Stimulated activated naive B cell treated with anti-CD40 and anti-IgM and Interleukin-4, amounts not matched to agents 10 μg/mL and 1 μg/mL and 100 μg/mL, for 72 hours (primary cell): ENCODE measurements around the gene SDCCAG8.

Experiments used
- ATAC-seq, 2 donors: fragments of 150-1000 bp; cut with Tn5 transposase; replicated peaks; 2 replicates each; pipeline ENCODE4 v1.10.0; 2021; ENCODE audit warnings: moderate library complexity in 1 of 2
- DNase-seq: peaks from one replicate; pipeline ENCODE4 v3.0.0; 2021
- H3K27ac Mint-ChIP-seq: one replicate; pipeline ENCODE4 v1.8.0; 2022; ENCODE audit warnings: mild to moderate bottlenecking, mixed read lengths
- H3K27me3 Mint-ChIP-seq, 2 donors: one replicate each; pipeline ENCODE4 v1.8.0; 2022; ENCODE audit warnings: mixed read lengths in 2 of 2
- H3K36me3 Mint-ChIP-seq, 2 donors: one replicate each; pipeline ENCODE4 v1.8.0; 2022; ENCODE audit warnings: mixed read lengths in 2 of 2, mild to moderate bottlenecking in 1 of 2
- H3K4me1 Mint-ChIP-seq, 2 donors: one replicate each; pipeline ENCODE4 v1.8.0; 2022; ENCODE audit warnings: mixed read lengths in 2 of 2, mild to moderate bottlenecking in 1 of 2
- H3K4me3 Mint-ChIP-seq, 2 donors: one replicate each; pipeline ENCODE4 v1.8.0; 2022; ENCODE audit warnings: mild to moderate bottlenecking in 2 of 2, mixed read lengths in 2 of 2, moderate library complexity in 1 of 2
- H3K9me3 Mint-ChIP-seq, 2 donors: one replicate each; pipeline ENCODE4 v1.8.0; 2022; ENCODE audit warnings: mixed read lengths in 2 of 2, mild to moderate bottlenecking in 1 of 2

Gene SDCCAG8

DNA sequence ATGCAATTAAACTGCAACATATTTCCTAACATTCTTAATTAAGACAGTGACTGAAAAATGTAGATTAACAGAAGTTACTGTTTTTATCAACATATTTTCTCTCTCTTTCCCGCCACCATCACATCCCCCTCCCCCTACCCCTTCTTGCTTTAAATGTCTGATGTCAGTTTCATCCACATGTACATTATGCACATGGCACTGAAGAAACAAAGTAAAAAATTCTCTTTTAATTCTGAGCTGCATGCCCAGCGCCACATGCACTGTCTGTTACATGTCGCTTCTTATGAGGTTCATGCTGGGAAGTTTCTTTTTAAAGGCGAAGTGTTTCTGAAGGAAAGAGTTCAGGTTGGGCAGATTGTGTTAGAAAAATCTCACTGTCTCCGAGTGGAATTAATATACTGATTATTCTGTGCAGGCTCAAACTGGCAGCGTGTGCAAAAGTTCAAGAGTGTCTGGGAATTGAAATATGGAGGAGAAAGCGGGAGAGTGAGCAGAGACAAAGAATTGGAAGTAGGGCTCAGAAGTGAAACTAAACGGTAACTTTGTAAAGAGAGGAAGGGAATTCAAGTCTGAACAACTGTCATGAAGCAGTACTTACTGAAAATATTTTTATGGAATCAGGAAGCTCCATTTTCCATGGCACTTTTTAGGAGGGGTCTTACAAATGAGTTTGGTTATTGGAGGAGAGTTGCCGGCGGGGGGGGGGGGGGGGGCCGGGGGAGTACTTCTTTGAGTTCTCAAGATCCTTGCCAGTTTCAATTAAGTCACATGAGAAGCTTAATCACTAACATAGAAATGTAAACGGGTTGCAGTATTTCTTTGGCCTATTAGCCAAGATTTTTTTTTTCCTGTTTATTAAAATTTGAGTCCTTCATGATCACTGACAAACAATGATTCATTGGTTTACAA lies 217.6 kb downstream of the SDCCAG8 start:
- H3K4me1 Mint-ChIP-seq = peaks cover 20 to 33% of the 10 kb centered on the region in 2 donors

GRCh38 chr1:243474136-243474881 lies 218.5 kb downstream of the SDCCAG8 start:
- Mint-ChIP-seq H3K4me1 (peaks cover 20 to 33% of the 10 kb centered on the region in 2 donors), H3K36me3 (peaks cover 16 to 62% of the 10 kb centered on the region in 2 donors), H3K27me3 (no peaks in the 10 kb centered on the region), H3K4me3 (no peak overlapping the region), H3K27ac (no peak overlapping the region), H3K9me3 (no peaks in the 10 kb centered on the region)
- DNase-seq (no peak), ATAC-seq (no peak)

More for the DNA sequence above, 217.6 kb downstream of the SDCCAG8 start:
- H3K27ac Mint-ChIP-seq = no peak overlapping the region
- H3K4me3 Mint-ChIP-seq = peak overlapping the region; percentile 51 to 65
- no peaks in the 10 kb centered on the region for H3K27me3 Mint-ChIP-seq
- peaks cover 16 to 62% of the 10 kb centered on the region in 2 donors for H3K36me3 Mint-ChIP-seq
- no peaks in the 10 kb centered on the region for H3K9me3 Mint-ChIP-seq
- ATAC-seq (no peak), DNase-seq (no peak)

DNA sequence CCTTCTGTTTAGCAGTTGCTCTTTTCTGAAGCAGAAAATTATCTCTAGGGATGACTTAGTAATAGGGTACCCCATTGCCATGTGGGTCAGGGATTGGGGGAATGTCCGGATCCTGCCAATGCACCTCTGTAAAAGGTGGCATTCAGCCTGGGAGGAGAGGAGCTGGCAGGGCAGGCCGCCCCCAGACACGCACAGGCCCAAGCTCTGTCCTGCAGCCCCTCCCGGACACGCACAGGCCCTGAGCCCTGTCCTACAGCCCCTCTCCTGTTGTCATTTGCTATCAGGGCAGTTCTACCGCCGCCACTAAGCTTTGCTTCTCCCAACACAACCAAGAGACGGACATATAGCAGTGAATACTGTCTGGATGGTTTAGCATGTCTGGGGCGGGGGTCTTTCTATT lies 219.1 kb downstream of the SDCCAG8 start:
- Mint-ChIP-seq H3K4me3 (no peak overlapping the region), H3K9me3 (peaks cover 1 to 2% of the 10 kb centered on the region in 2 donors), H3K36me3 (peaks cover 18 to 61% of the 10 kb centered on the region in 2 donors), H3K27me3 (peaks cover 0 to 3% of the 10 kb centered on the region in 2 donors), H3K27ac (no peak overlapping the region), H3K4me1 (peaks cover 21 to 33% of the 10 kb centered on the region in 2 donors)
- ATAC-seq (no peak), DNase-seq (no peak)

DNA sequence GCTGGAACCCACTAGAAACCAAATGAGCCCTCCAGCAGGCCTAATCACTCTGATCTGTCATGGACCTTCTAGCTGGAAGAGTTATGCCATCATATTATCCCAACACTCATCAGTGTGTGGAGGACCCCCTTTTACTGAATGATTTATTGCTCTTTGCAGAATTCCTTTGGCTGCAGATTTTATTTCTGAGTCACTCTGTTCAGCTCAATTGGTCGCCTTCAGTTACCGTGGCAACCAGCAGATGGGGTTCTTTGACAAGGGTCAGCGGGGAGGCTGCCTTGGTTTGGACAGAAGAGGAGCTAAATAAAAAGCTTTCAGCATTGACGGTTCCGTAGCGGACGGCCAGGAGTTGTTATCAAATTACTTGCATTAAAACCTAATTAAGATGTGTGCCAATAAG lies 220.1 kb downstream of the SDCCAG8 start:
- ATAC-seq = no peak
- H3K27me3 Mint-ChIP-seq = peaks cover 0 to 10% of the 10 kb centered on the region in 2 donors
- H3K4me1 Mint-ChIP-seq = peaks cover 18 to 27% of the 10 kb centered on the region in 2 donors
- no peak overlapping the region for H3K4me3 Mint-ChIP-seq
- DNase-seq = no peak
- H3K9me3 Mint-ChIP-seq = peaks cover 4 to 5% of the 10 kb centered on the region in 2 donors
- H3K36me3 Mint-ChIP-seq = peaks cover 16 to 54% of the 10 kb centered on the region in 2 donors
- no peak overlapping the region for H3K27ac Mint-ChIP-seq

DNA sequence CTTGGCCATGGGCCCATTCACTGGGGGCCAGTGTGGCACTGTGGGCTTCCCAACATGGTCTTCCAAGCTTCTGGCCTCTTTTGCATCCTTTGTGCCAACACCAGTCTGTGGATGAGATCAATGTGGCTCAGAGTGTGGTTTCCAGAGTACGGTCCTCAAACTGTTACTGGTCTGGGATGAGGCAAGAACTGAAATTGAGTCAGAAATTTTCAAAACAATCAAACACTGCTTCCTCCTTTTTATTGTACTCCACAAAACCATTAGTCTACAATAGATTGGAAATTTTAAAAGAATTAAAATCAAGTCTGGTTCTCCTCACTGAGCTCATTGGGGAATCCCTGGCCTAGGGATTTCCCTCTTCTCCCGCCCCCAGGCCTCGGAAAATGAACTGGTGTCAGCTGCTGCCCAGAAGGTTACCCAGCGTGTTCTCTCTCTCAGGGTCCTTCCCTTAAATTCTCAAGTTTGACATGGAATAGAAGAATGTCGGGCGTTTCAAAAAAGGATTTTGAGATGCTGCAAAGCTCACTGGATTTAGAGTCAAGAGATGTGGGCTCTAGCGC lies 222.0 kb downstream of the SDCCAG8 start:
- Mint-ChIP-seq H3K27me3 (peaks cover 3 to 24% of the 10 kb centered on the region in 2 donors), H3K27ac (no peak overlapping the region), H3K4me1 (peaks cover 19% of the 10 kb centered on the region in 2 donors), H3K9me3 (peaks cover 4 to 5% of the 10 kb centered on the region in 2 donors), H3K36me3 (peaks cover 20 to 54% of the 10 kb centered on the region in 2 donors), H3K4me3 (no peak overlapping the region)
- ATAC-seq (no peak), DNase-seq (no peak)

- H3K4me3 Mint-ChIP-seq = no peak overlapping the region
- H3K27me3 Mint-ChIP-seq = peaks cover 3 to 31% of the 10 kb centered on the region in 2 donors
- H3K4me1 Mint-ChIP-seq = peaks cover 15 to 22% of the 10 kb centered on the region in 2 donors
- peak in 1 of 2 donors; percentile 30 for ATAC-seq
- peaks cover 15 to 42% of the 10 kb centered on the region in 2 donors for H3K36me3 Mint-ChIP-seq
- peaks cover 4 to 5% of the 10 kb centered on the region in 2 donors for H3K9me3 Mint-ChIP-seq
- no peak for DNase-seq
- no peak overlapping the region for H3K27ac Mint-ChIP-seq
Observed at GRCh38 chr1:243481101-243481500, 225.3 kb downstream of the SDCCAG8 start.

DNA sequence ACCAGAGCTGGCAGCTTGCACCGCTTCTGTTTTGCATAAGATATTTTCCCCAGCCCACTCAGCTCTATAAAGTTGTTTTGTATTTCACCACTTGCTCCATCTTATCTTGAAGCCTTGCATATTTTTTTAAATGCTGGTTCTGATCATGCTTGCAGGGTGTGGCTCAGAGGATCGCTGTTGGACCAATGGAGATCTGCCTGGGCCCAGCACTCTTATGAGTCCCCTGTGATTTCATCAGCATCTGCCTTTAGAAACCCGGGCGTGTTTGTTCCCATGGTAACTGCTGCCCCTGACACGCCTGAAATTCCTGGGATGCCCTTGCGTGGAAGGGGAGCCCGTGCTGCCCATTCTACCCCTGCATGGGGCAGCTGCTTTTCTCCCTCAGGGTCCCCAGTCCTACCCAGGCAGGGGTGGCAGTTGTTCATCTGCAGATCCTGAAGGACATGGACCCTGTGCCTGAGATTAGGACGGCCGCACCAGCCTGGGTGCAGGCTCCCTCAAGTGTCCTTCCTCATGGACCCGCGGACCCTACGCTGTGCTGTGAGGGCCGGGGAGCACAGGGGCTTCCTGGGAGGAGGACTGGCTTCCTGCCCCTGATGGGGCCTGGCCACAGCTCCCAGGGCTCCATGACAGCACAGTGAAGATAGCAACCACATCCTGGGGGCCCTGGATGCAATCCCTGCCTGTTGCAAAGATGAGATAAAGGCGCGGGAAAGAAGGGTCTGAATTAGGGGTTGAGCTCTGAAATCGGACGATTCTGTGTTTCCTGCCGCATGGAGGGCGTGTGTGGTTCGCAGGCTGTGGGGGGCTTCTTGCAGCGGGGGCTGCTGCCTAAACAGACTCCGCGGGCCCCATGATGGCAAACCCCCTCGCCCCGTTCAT lies 226.5 kb downstream of the SDCCAG8 start:
- ATAC-seq (peak; percentile 12 to 32), DNase-seq (no peak)
- Mint-ChIP-seq H3K36me3 (peaks cover 23 to 41% of the 10 kb centered on the region in 2 donors), H3K27me3 (peaks cover 3 to 31% of the 10 kb centered on the region in 2 donors), H3K27ac (peak overlapping the region; percentile 82), H3K4me1 (peaks cover 19 to 22% of the 10 kb centered on the region in 2 donors), H3K4me3 (peak overlapping the region; percentile 76 to 83), H3K9me3 (peaks cover 4 to 5% of the 10 kb centered on the region in 2 donors)

- peaks cover 26 to 37% of the 10 kb centered on the region in 2 donors for H3K36me3 Mint-ChIP-seq
- H3K4me1 Mint-ChIP-seq = peaks cover 19 to 22% of the 10 kb centered on the region in 2 donors
- peak overlapping the region; percentile 76 to 83 for H3K4me3 Mint-ChIP-seq
- peaks cover 3 to 31% of the 10 kb centered on the region in 2 donors for H3K27me3 Mint-ChIP-seq
- no peak for DNase-seq
- peak; percentile 46 to 58 for ATAC-seq
- peaks cover 4 to 5% of the 10 kb centered on the region in 2 donors for H3K9me3 Mint-ChIP-seq
- peak overlapping the region; percentile 90 for H3K27ac Mint-ChIP-seq
Observed at GRCh38 chr1:243483071-243483771, 227.4 kb downstream of the SDCCAG8 start.

DNA sequence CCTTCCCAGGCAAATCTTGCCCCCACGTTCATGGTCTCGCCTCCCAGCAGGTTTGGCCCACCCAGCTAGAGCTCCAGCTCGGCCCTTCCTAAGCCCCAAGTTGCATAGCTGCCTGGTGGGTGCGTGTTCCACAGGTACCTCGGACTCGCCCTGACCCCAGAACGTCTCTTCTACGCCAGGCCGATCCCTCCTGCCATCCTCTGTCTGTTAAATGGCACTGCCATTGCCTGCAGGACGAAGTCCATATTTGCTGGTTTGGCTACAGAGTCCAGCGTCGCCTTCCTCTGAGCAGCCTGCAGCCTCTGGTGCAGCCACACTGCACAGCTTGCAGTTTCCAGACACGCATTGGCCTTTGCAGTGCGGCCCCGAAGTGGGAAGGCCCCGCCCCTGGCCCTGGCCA lies 228.1 kb downstream of the SDCCAG8 start:
- ATAC-seq (no peak), DNase-seq (no peak)
- peaks cover 27 to 37% of the 10 kb centered on the region in 2 donors for H3K36me3 Mint-ChIP-seq
- H3K4me3 Mint-ChIP-seq = peak overlapping the region; percentile 76 to 83
- H3K4me1 Mint-ChIP-seq = peaks cover 19 to 22% of the 10 kb centered on the region in 2 donors
- peaks cover 4 to 5% of the 10 kb centered on the region in 2 donors for H3K9me3 Mint-ChIP-seq
- H3K27me3 Mint-ChIP-seq = peaks cover 3 to 31% of the 10 kb centered on the region in 2 donors
- peak overlapping the region; percentile 90 for H3K27ac Mint-ChIP-seq

GRCh38 chr1:243487036-243487648 lies 231.3 kb downstream of the SDCCAG8 start:
- no peaks in the 10 kb centered on the region for H3K9me3 Mint-ChIP-seq

DNA sequence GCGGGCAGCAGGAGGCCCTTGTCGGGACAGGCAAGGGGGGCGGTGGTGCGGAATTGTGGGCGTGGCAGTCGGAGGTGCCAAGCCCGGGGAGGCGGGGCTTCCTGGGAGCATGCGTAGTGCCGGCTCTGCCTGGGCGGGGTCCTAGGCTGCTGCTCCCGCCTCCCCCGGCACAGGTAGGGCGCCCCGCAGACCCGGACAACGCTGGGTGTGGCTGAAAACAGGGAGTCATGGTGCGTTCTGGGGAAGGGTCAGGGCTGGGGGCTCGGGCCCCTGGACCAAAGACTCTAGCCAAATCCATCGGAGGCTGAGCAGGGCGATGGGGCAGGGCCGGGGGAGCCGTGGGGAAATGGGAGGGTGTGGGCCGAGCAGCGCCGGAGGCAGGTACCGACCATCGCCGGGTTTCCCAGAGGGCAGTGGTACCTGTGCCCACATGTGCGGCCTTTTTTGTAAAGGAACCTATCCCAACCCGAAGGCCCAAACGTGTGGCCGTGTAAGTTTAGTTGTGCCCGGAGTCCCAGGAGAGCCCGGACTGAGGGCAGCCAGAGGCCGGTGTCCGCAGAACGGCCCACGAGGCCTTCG lies 231.9 kb downstream of the SDCCAG8 start:
- peaks cover 0 to 7% of the 10 kb centered on the region in 2 donors for H3K27me3 Mint-ChIP-seq
- H3K4me3 Mint-ChIP-seq = peak overlapping the region in 1 of 2 donors; percentile 28
- peaks cover 10 to 12% of the 10 kb centered on the region in 2 donors for H3K4me1 Mint-ChIP-seq
- DNase-seq (no peak), ATAC-seq (no peak)
- H3K36me3 Mint-ChIP-seq = peaks cover 27 to 32% of the 10 kb centered on the region in 2 donors
- H3K9me3 Mint-ChIP-seq = no peaks in the 10 kb centered on the region
- peak overlapping the region; percentile 65 for H3K27ac Mint-ChIP-seq

More at GRCh38 chr1:243487036-243487648, 231.3 kb downstream of the SDCCAG8 start:
- peaks cover 16 to 18% of the 10 kb centered on the region in 2 donors for H3K4me1 Mint-ChIP-seq
- H3K27me3 Mint-ChIP-seq = peaks cover 3 to 13% of the 10 kb centered on the region in 2 donors
- peak overlapping the region in 1 of 2 donors; percentile 28 for H3K4me3 Mint-ChIP-seq
- peaks cover 31 to 37% of the 10 kb centered on the region in 2 donors for H3K36me3 Mint-ChIP-seq
- no peak for ATAC-seq
- DNase-seq = no peak
- H3K27ac Mint-ChIP-seq = peak overlapping the region; percentile 65
